SK-N-MC (cell line): ENCODE results near the gene POLD1.

Experiments used
- FOXP2 ChIP-seq: optimal IDR thresholded peaks from 2 replicates; pipeline ENCODE3; 2011; ENCODE audit warnings: mild to moderate bottlenecking, moderate library complexity; ENCODE audit not compliant: insufficient read depth; ENCODE audit errors: extremely low read length, control extremely low read depth
- POLR2AphosphoS5 ChIP-seq: IDR thresholded peaks from 2 replicates; pipeline ENCODE4 v1.6.1; 2012; ENCODE audit warnings: mild to moderate bottlenecking, low read depth, low read length, borderline replicate concordance

GRCh38 chr19:50447053-50447452, 62.9 kb downstream of the POLD1 start:
- TF ChIP-seq FOXP2 (no peak), POLR2AphosphoS5 (no peak)
